GM18499 (cell line): ENCODE measurements around the gene PRDM16.

Experiments used
- ATAC-seq: cut with Tn5 transposase; IDR thresholded peaks from one replicate; pipeline ENCODE4 v1.9.1; 2021; ENCODE audit warnings: moderate number of reproducible peaks; ENCODE audit not compliant: insufficient read depth, unreplicated experiment

PRDM16 gene

DNA sequence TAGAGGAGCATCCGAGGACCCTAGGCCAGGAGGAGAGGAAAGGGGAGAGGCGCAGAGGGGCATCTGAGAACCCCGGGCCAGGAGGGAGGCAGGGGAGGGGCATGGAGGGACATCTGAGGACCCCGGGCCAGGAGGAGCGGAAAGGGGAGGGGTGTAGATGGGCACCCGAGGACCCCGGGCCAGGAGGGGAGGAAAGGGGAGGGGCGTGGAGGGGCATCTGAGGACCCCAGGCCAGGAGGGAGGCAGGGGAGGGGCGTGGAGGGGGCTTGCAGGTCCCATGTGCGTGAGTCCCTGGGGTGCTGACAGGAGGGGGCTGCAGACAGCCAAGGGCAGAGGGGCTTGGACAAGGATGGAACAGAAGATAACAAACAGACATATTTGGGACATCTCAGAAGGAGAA lies 195.5 kb downstream of the PRDM16 start:
- no peak for ATAC-seq

DNA sequence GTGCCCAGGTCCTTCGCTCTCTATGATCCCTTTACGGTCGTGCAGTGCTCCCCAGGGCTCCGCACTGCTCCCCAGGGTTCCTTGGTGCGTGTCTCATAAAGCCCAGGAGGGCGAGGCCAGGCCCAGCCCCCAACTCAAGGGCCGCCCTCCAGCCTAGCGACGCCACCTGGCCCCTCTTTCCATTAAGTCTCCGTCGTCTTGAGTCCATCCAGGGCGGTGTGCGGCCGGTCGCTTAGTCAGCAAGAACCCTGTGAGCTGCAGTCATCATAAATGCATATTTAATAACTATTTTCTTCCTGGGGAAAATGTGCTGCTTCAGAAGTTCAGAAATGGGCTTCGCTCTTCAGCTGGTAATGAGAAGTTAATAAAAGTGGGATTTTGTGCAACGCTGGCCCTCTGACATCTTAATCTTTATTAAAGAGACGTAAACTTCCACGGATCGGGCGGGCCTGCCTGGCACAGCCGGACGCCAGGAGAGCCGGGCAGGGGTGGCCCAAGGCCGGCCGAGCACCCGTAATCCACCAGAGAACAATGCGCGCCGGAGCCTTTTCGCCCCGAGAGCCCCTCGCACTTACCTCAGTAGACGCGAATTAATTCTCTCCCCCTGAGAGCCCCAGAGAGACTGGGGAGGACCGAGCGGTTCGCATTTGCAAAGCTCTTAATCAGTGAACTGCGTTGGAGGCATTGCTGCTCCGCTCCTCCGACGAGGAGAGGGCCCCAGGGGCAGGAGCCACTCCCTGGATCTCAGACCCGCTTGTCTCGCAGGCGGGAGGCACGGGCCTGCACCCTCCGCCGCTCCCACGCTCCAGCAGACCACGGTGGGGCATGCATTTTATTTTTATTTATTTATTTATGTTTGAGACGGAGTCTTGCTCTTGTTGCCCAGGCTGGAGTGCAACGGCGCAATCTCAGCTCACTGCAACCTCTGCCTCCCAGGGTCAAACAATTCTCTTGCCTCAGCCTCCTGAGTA lies 197.1 kb downstream of the PRDM16 start:
- no peak for ATAC-seq

DNA sequence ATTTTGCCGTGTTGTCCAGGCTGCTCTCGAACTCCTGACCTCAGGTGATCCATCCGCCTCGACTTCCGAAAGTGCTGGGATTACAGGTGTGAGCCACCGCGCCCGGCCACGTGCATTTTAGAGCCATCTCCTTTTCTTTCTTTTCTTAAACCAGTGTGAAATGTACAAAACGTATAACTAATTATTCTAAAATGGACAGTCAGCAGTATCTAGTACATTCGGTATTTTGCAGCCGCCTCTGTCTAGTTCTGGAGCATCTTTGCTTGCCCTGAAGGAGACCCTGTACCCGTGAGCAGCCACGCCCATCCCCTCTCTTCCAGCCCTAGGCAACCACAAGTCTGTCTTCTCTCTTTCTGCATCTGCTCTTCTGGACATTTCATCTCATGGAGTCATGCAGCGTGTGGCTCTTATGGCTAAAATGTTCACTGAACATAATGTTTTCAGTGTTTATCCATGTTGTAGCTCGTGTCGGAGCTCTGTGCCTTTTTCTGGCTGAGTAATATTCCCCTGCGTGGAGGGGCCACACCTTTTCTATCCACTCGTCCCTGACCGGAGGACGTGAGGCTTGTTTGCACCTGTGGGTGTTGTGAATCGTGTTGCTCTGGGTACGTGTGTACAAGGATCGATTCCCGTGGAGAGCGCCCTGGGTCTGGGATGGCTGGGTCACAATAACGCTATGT lies 198.0 kb downstream of the PRDM16 start:
- ATAC-seq = no peak

DNA sequence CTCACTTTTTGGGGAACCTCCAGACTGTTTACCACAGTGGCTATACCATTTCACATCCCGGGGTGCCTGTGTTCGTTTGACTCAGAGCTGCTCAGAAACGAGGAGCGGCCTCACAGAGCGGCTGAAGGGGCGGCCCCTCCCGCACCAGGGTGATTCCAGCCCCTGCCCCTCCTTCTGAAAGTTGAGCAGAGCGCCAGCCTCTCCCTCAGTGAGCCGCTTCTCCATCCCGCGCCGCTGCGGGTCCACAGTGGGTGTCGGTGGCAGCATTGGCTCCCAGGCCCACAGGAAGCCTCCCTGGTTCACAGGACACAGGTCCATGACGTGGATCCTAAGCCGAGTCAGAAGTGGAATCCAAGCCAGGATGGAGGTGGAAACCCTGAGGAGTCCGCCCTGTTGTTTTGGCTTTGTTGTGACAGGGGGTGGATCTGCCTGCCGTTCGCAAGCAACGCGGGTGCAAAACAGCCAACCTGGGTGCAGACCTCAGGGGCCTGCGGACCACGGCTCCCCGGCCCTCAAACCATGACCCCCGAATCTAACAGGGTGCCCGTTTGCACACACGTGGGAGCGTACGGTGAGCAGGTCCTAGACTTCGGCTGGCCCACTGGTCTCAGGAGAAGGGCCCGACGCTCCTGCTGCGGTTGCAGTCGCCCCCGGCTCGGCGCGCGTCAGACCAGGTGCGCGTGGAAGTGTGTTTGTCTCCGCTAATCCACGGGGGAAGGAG lies 198.7 kb downstream of the PRDM16 start:
- ATAC-seq = no peak

DNA sequence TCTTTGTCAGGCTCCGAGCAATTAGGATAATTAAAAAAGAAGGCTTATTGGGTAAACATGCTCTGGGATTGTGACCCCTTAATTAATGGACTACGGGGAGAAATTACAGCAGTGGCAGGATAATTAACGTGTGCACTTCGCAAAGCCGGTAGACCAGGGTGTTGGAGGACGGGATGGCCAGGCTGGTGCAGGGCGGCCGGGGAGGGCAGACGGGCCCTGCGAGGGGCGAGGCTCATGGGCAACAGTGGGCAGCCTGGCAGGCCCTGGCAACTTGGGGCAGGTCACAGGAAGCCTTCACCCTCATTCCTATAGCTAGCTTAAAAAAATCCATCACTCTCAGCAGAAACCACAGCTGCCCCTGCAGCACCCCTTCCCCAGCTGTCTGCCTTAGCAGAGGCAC lies 199.3 kb downstream of the PRDM16 start:
- no peak for ATAC-seq

DNA sequence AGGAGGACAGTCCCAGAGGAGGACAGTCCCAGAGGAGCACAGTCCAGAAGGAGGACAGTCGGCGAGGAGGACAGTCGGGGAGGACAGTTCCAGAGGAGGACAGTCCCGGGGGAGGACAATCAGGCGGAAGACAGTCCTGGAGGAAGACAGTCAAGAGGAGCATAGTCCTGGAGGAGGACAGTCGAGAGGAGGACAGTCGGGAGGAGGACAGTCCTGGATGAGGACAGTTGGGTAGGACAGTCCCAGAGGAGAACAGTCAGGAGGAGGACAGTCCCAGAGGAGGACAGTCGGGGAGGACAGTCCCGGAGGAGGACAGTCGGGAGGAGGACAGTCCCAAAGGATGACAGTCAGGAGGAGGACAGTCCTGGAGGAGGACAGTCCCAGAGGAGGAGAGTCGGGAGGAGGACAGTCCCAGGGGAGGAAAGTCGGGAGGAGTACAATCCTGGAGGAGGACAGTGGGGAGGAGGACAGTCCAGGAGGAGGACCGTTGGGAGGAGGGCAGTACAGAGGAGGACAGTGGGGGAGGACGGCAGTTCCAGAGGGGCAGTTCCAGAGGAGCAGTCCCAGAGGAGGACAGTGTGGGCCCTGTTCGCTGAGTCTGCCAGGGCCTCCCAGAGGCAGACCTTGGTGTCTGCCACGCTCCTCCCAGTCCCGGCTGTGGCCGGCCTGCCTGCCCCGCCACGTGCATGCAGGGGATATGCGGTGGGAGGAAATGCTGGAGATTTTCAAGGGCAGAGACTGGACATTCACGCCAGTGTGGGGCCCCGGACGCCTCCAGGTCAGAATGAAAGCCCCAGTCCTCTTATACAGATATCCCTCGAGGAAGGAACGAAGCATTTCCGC lies 201.6 kb downstream of the PRDM16 start:
- no peak for ATAC-seq

DNA sequence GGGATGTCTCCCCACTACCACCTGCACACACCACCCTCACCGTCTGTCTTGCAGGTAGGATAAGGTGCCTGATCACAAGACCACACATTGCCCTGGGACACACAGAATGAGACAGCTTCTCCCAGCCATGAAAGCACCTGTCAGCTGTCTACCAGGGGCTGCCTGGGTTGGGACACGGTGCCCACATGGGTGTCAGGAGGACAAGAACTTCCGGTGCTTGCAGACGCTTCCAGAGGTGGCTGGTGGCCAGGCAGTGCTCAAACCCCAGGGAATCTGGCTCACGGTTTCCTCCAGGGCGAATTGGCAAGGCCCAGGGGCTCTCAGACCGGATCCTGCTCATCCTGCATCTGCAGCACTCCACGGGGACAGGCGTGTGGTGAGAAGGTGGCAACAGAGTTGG lies 202.9 kb downstream of the PRDM16 start:
- no peak for ATAC-seq

DNA sequence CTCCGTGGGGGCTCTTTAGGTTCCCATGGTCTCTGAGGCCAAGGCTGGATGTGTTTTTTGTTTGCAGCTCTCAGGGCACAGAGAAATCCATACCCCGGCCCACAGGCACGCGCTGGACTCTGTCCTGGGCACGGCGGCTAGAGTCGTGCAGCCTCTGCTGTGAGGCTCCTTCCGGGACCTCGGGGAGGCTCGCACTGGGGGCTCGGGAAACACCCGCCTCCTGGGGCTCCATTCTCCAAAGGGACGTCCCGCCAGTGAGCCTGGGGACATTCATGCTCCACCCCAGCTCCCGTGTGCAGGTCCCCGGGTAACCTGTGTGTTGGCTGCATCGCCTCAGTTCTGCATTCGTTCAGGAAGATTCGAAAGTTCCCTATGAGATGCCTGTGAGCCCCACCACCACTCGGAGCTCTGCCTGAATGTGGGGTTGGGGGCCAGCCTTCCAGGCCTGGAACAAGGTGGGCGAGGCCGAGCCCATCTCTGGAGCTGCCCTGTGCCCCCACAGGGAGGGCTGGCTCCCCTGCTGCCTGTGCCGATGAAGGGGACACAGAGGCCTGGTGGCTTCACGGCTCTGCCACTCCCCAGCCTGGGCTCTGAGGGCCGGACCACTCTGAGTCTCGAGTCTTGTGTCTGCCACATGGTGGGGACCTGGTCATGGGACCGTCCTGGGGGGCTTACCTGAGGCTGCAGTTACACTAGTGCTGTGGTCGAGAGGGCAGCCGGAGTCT lies 203.5 kb downstream of the PRDM16 start:
- no peak for ATAC-seq

DNA sequence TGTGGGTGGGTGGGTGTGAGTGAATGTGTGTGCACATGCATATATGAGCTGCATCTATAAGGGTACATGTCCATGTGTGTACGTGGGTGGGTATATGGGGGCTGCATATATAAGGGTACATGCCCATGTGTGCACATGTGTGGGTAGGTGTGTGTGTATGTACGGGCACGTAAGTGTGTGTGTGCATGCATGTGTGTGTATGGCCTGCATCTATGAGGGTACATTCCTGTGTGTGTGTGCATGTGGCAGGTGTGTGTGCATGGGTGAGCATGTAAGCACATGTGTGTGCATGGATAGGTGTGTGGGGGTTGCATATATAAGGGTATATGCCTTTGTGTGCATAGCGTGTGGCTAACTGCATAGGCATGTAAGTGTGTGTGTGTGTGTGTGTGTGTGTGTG lies 204.4 kb downstream of the PRDM16 start:
- ATAC-seq = no peak

DNA sequence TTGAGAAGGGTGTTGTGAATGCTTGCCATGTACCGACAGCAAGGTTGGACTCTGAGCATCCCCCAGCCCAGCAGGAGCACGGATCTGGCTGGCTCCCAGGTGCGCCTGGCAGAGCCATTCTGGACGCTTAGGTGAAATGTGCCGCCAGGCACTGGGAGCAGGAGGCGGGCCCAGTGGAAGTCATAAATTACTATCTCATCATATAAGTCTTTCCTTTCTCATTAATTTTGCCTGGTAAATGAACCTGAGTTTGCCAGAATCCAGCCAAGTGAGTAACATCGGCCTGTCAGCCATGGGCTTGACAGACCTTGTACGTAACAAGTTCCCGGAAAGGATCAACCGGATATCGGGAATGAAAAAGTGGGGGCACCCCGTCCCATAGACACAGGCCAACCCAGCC lies 206.0 kb downstream of the PRDM16 start:
- no peak for ATAC-seq

DNA sequence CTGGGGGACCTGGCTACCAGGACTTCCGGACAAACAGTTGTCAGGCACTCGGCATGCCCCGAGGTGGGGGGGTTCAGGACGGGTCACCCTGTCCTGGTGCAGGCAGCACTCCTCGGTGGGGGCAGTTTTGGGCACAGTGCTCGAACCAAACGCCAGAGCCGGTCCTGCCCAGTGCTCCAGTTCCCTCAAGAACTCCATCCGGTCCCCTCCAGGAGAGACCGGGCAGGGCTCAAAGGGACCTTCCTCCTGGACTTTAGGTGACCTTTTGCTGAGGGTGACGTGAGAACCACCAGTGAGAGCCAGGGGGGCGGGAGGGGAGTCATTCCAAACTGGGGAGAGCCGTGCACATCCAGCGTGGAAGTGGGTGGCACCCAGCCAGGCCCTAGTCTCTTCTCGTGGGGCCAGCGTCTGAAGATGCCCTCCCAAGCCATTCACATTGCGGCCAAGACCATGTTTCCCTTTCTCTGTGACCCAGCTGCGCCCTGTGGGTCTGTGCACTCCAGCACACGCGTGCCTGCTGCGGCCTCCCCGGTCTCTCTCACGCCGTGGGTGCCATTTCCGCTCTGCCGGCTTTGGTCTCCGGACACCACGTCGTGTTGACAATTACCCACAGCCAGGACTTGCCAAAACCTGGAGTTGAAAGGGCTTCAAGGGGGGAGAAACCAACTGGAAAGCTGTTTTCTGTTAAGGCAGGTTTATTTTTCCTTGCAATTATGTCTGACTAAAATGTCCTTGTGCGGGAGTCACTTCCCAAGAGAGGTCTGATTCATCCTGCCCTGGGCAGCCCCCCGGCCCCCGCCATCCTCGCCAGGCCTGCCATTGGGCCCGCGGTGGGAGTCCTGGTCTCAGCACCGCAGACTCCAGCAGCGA lies 206.7 kb downstream of the PRDM16 start:
- no peak for ATAC-seq

DNA sequence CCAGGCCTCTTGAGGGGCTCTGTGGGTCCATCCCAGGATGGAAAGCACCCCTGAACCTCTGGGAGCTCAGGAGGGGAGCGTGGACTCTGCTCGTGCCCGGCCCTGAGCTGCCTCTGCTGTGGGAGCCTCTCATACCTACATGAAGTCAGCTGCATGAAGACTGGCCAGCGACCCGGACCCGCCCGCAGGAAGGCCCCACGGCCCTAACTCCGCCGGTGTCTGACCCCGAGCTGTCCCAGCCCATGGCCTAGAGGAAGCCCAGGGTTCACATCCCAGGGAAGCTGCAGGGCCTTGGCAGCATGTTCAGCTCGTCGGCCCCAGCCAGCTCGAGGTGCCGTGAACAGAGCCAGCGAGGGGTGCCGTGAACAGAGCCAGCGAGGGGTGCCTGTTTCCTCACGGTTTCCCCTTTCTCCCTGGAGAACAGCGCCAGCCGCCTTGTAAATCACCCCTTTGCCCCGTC lies 207.4 kb downstream of the PRDM16 start:
- no peak for ATAC-seq

DNA sequence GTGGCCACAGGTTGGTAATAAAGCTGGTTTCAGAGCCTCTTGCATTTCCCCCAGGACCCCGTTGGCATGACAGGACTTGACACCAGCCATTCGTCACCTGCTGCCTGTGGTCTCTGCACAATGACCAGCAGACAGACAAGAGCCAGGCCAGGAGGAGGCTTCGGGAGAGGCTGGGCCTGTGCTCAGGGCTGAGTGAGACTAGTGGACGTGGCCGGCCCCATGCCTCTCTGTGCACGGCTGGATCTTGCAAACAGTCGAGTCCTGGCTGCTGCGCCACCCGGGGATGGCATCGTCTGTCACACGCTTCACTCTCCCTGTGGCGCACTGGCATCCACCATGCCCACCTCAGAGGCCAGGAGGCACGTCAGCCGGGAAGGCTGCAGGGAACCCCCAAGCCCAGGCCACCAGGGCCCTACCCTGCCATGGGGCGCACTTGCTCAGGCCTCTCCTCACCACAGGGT lies 208.0 kb downstream of the PRDM16 start:
- no peak for ATAC-seq

DNA sequence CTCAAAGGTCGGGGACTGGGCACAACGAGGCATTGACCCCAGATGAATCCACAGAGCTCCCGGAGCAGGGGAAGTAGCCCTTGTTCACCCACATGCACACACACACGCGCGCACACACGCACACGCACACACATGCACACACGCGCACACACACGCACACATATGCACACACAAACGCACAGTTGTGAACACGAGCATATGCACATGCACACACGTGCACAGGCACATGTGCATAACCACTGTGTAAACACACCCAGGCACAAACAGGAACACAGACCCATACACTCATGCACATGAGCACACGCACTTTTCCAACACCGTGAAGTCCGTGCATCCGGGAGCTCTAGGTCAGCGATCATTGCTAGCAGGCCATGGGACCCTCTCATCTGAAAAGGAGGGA lies 208.6 kb downstream of the PRDM16 start:
- ATAC-seq = no peak

DNA sequence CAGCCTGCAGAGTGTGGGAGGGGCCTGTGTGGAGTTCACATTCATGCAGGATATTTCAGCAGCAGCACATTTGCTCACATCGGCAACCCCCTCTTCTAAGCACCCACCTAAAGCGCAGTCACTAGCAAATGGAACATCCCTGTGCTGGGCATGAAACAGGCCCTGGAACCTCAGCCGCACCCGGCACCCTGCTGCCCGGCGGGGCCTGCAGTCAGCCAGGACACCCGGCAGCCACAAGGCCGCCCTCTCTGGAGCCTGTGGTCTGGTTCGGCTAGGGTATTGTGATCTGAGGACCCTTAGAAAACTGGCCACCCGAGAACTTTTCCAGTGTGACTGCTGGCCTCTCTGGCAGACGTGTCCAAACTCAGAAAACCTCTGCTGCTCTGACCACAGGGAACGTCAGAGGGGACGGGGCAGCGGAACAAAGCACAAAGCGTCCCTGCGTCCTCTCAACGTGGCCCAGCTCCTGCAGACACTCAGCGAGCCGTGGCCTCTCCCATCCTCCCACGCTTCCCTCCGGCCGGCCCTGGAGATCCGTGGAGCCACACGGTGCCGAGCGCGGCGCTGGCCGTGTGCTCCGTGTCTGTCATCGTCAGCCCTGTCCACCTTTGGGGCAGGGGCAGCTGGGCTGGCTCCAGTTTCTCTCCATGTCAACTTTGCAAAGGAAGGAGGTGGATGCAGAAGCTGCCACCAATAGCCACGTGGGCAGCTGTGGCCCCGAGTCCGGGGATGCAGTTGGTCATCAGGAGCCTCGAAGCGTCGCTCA lies 209.6 kb downstream of the PRDM16 start:
- ATAC-seq = no peak

DNA sequence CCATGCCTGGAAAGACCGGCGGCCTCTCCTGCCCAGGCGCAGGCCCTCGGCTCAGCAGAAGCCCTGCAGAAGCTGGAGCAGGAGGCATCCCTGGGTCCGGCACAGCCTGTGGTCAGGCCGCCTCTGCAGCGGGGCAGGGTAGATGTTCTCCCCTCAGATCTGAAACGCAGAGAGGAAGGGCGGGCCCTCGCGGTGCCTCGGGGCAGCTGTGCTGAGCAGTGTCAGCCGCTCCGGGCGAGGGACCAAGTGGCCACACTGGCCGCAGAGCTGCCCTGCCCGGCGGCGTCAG lies 210.1 kb downstream of the PRDM16 start:
- ATAC-seq = no peak

DNA sequence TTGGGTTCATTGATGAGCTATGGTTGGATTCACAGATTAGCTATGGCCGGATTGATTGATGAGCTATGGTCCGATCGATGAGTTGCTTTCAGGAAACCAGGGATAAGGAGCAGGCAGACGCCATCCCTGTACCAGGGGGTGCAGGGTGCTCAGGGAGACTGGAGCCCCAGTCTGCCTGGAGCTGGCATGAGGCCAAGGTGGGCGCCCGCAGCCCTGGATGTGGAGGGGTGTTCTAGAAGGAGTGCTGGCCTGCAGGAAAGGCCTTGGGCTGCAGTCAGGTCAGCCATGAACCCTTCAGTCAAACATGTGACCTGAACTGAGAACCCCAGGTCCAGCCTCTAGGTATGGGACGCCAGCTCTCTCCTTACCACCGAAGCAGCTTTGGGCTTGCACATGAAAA lies 212.7 kb downstream of the PRDM16 start:
- ATAC-seq = no peak

DNA sequence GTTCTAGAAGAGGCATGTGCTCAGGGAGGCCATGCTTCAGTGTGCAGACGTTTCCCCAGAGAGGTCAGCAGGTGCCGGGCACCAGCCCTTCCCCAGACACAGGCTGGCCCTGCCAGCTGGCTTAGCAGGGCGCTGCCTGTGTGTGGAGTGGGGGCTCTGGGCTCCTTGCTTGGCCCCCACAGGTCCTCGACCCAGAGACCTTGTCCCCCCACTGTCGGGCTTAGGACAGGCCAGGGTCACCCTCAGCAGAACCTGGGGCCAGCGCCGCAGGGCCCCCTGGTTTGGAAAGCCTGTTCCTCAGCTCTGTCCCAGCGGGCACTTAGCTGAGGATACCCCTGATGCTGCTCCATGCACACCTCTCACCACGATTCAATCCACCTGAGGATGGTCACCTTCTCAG lies 213.2 kb downstream of the PRDM16 start:
- no peak for ATAC-seq
